HCT116 (cell line): ENCODE results near the gene FMC1. TPM values are rescaled to one million over a fixed set of nuclear protein-coding genes. Genes with fewer than 3 reads are reported as not detected.

Experiments used
- ATAC-seq: fragments of 200-7000 bp; cut with Tn5 transposase; 2 replicates; pipeline ENCODE4 v1.9.1; 2020; ENCODE audit warnings: mild to moderate bottlenecking, moderate library complexity
- BruUV-seq: library from RNA; stranded (reverse); fragments of 400-500 nt; replicated peaks from 2 replicates; lab custom pipeline; 2021; lab: Mats Ljungman, UMichigan
- CTCF ChIA-PET: fragments of 300-600 bp; sonication (Branson Sonifier 250); formaldehyde crosslinking; loops from one replicate; lab custom pipeline; 2021; ENCODE audit warnings: antibody characterized with exemption; lab: Charles Lee
- POLR2A ChIA-PET: fragments of 300-600, 350-600 bp; sonication (Branson Sonifier 250); formaldehyde crosslinking; loops from one replicate; lab custom pipeline; 2021; ENCODE audit warnings: antibody characterized with exemption; lab: Charles Lee
- RAD21 ChIA-PET, 2 experiments: fragments of 300-600 bp; sonication (Branson Sonifier 250); formaldehyde crosslinking; loops; one replicate each; lab custom pipeline; 2023; ENCODE audit warnings: low total read pairs in 2 of 2; ENCODE audit not compliant: uncharacterized antibody in 2 of 2, unreplicated experiment in 2 of 2, low non-redundant PET in 1 of 2; lab: Charles Lee
- DNase-seq: peaks from one replicate; pipeline ENCODE4 v3.0.0-alpha.2; 2010; ENCODE audit warnings: low read depth, low spot score
- H2AFZ ChIP-seq: fragments of 200-600 bp; shearing (Covaris generic), sonication (generic); 2 replicates; pipeline ENCODE4 v1.6.1; 2017; ENCODE audit warnings: low read depth, mixed run types, mixed read lengths, antibody characterized with exemption, low read length; ENCODE audit not compliant: poor library complexity, severe bottlenecking
- H3K27ac ChIP-seq: 2 replicates; pipeline ENCODE4 v1.5.1; 2012; ENCODE audit warnings: low read depth, low read length
- H3K27me3 ChIP-seq: fragments of 200-600 bp; sonication (generic); 2 replicates; pipeline ENCODE4 v1.6.1; 2016; ENCODE audit warnings: mixed run types, low read length, mixed read lengths; ENCODE audit not compliant: insufficient read depth
- H3K36me3 ChIP-seq, 2 experiments: fragments of 200-500 bp in 1 of 2; fragments of 200-600 bp in 1 of 2; sonication (Bioruptor generic) in 1 of 2; sonication (generic) in 1 of 2; 2 replicates each; pipeline versions ENCODE4 v1.5.1 to v1.6.1; 2014 to 2016; ENCODE audit warnings: low read length in 2 of 2, inconsistent platforms in 1 of 2, mixed read lengths in 1 of 2, mixed run types in 1 of 2; ENCODE audit not compliant: insufficient read depth in 2 of 2, control insufficient read depth in 1 of 2
- H3K4me1 ChIP-seq, 2 experiments: fragments of 200-600 bp in 1 of 2; sonication (generic) in 1 of 2; 2 replicates each; pipeline versions ENCODE4 v1.5.1 to v1.6.1; 2012 to 2017; ENCODE audit warnings: low read length in 2 of 2, inconsistent platforms in 1 of 2, mild to moderate bottlenecking in 1 of 2, mixed read lengths in 1 of 2, mixed run types in 1 of 2, moderate library complexity in 1 of 2; ENCODE audit not compliant: insufficient read depth in 2 of 2, control insufficient read depth in 1 of 2
- H3K4me2 ChIP-seq: fragments of 200-600 bp; sonication (generic); 2 replicates; pipeline ENCODE4 v1.6.1; 2017; ENCODE audit warnings: mixed run types, low read length, mixed read lengths
- H3K4me3 ChIP-seq, 2 experiments: fragments of 200-600 bp in 1 of 2; sonication (generic) in 1 of 2; replicated peaks in 1 of 2; 2 replicates each; pipeline ENCODE4 v1.5.1; 2011 to 2016; ENCODE audit warnings: low read length in 2 of 2, control low read depth in 1 of 2, low read depth in 1 of 2, mild to moderate bottlenecking in 1 of 2, mixed read lengths in 1 of 2, mixed run types in 1 of 2
- H3K79me2 ChIP-seq: fragments of 200-600 bp; sonication (generic); 2 replicates; pipeline ENCODE4 v1.6.1; 2017; ENCODE audit warnings: mild to moderate bottlenecking, mixed run types, low read length, moderate library complexity, mixed read lengths; ENCODE audit not compliant: insufficient read depth
- H3K9ac ChIP-seq: fragments of 200-600 bp; sonication (generic); 2 replicates; pipeline ENCODE4 v1.6.1; 2016; ENCODE audit warnings: low read length, mixed read lengths
- H3K9me2 ChIP-seq: fragments of 200-600 bp; sonication (generic), shearing (Covaris generic); 2 replicates; pipeline ENCODE4 v1.6.1; 2017; ENCODE audit warnings: mixed run types, mild to moderate bottlenecking, moderate library complexity; ENCODE audit not compliant: insufficient read depth
- H3K9me3 ChIP-seq, 2 experiments: fragments of 200-500 bp in 1 of 2; fragments of 200-600 bp in 1 of 2; sonication (Bioruptor generic) in 1 of 2; sonication (generic) in 1 of 2; 2 replicates each; pipeline ENCODE4 v1.6.1; 2014 to 2017; ENCODE audit warnings: low read length in 2 of 2, mixed read lengths in 2 of 2, inconsistent platforms in 1 of 2, low read depth in 1 of 2, mild to moderate bottlenecking in 1 of 2, mixed run types in 1 of 2, moderate library complexity in 1 of 2; ENCODE audit not compliant: control insufficient read depth in 1 of 2, insufficient read depth in 1 of 2
- H4K20me1 ChIP-seq: fragments of 200-600 bp; sonication (generic), shearing (Covaris generic); 2 replicates; pipeline ENCODE4 v1.6.1; 2017; ENCODE audit warnings: mixed run types, mild to moderate bottlenecking, moderate library complexity; ENCODE audit not compliant: insufficient read depth
- CBX3 ChIP-seq: IDR thresholded peaks from 2 replicates; pipeline ENCODE4 v1.6.1; 2012; ENCODE audit warnings: low read depth
- CEBPB ChIP-seq: IDR thresholded peaks from 2 replicates; pipeline ENCODE4 v1.6.1; 2012; ENCODE audit warnings: low read depth
- EGR1 ChIP-seq: IDR thresholded peaks from 2 replicates; pipeline ENCODE4 v1.6.1; 2012; ENCODE audit warnings: low read depth
- ELF1 ChIP-seq: IDR thresholded peaks from 2 replicates; pipeline ENCODE4 v1.6.1; 2012; ENCODE audit warnings: low read depth, borderline replicate concordance
- EZH2 ChIP-seq: fragments of 200-600 bp; sonication (generic); IDR thresholded peaks from 2 replicates; pipeline ENCODE4 v1.6.1; 2017; ENCODE audit warnings: antibody characterized with exemption, mixed run types
- FOSL1 ChIP-seq: IDR thresholded peaks from 2 replicates; pipeline ENCODE4 v1.6.1; 2012; ENCODE audit warnings: low read depth
- JUND ChIP-seq: IDR thresholded peaks from 2 replicates; pipeline ENCODE4 v1.6.1; 2012
- MAX ChIP-seq: IDR thresholded peaks from 2 replicates; pipeline ENCODE4 v1.6.1; 2012
- POLR2AphosphoS5 ChIP-seq: IDR thresholded peaks from 2 replicates; pipeline ENCODE4 v1.6.1; 2011; ENCODE audit warnings: mild to moderate bottlenecking, low read depth, low read length, moderate library complexity
- SIN3A ChIP-seq: IDR thresholded peaks from 2 replicates; pipeline ENCODE4 v1.6.1; 2012; ENCODE audit warnings: low read depth
- SP1 ChIP-seq: IDR thresholded peaks from 2 replicates; pipeline ENCODE4 v1.6.1; 2012; ENCODE audit warnings: low read depth
- TCF7L2 ChIP-seq: IDR thresholded peaks from 2 replicates; pipeline ENCODE4 v1.7.0; 2011; ENCODE audit warnings: borderline replicate concordance, inconsistent platforms; ENCODE audit not compliant: insufficient read depth, insufficient read length; ENCODE audit errors: extremely low read depth
- YY1 ChIP-seq: IDR thresholded peaks from 2 replicates; pipeline ENCODE4 v1.6.1; 2011; ENCODE audit warnings: low read length, low read depth, moderate library complexity, mild to moderate bottlenecking; ENCODE audit not compliant: insufficient replicate concordance; ENCODE audit errors: extremely low read depth
- ZBTB33 ChIP-seq: IDR thresholded peaks from 2 replicates; pipeline ENCODE4 v1.6.1; 2011; ENCODE audit warnings: mild to moderate bottlenecking, low read length, moderate library complexity; ENCODE audit not compliant: insufficient replicate concordance; ENCODE audit errors: extremely low read depth
- ZFX ChIP-seq: fragments of 450-650 bp; IDR thresholded peaks from 2 replicates; pipeline ENCODE4 v1.6.1; 2017
- ZNF274 ChIP-seq: fragments of 200-500 bp; sonication (Bioruptor generic); IDR thresholded peaks from 2 replicates; pipeline ENCODE4 v1.6.1; 2014; ENCODE audit warnings: mild to moderate bottlenecking, low read depth, low read length, inconsistent platforms
- intact Hi-C: fragments of 100-400 bp; cut with micrococcal nuclease; formaldehyde crosslinking; loops from 2 replicates; pipeline ENCODE4 v1.10.0; 2022
- total RNA-seq: library from RNA; stranded (reverse); gene quantifications from one replicate; pipeline ENCODE4 v1.2.1, GENCODE V29; 2021; ENCODE audit not compliant: unreplicated experiment
- TF ChIP-seq, protein P1 (sequence below): IDR thresholded peaks from 2 replicates; pipeline ENCODE4 v1.6.1; 2012
- TF ChIP-seq, protein P2 (sequence below): IDR thresholded peaks from 2 replicates; pipeline ENCODE4 v1.6.1; 2012; ENCODE audit warnings: low read depth

The FMC1 gene
- total RNA-seq, 1 experiment from 2014 or later: 19.4 TPM

- H3K4me3 ChIP-seq: no peak overlapping the region
- DNase-seq: no peak
- ChIA-PET RAD21 (no interaction called here), POLR2A (interaction anchor here (0.7 kb wide), 1 partner anchor 306 kb away, joined by 3 read pairs; no protein-coding TSS in a partner anchor), CTCF (no interaction called here)
- no peak overlapping the region for H2AFZ ChIP-seq
- peaks cover 12% of the 10 kb centered on the region; the same call in 1 of the 2 replicates for H4K20me1 ChIP-seq
- no peak overlapping the region for H3K4me2 ChIP-seq
- ATAC-seq: no peak
- H3K4me1 ChIP-seq: no peaks in the 10 kb centered on the region
- H3K27ac ChIP-seq: no peak overlapping the region
- TF ChIP-seq, protein P1, sequence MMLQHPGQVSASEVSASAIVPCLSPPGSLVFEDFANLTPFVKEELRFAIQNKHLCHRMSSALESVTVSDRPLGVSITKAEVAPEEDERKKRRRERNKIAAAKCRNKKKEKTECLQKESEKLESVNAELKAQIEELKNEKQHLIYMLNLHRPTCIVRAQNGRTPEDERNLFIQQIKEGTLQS: no peak
- TF ChIP-seq TCF7L2: no peak
- TF ChIP-seq YY1: no peak
- TF ChIP-seq ELF1: no peak
- TF ChIP-seq EZH2: no peak
- no peak for TF ChIP-seq SIN3A
- no peak for TF ChIP-seq MAX
- TF ChIP-seq ZNF274: no peak
- no peak for TF ChIP-seq FOSL1
- no peak for TF ChIP-seq EGR1
- no peak for TF ChIP-seq JUND
- no peak for TF ChIP-seq ZBTB33
- no peak for TF ChIP-seq ZFX
- TF ChIP-seq, protein P2, sequence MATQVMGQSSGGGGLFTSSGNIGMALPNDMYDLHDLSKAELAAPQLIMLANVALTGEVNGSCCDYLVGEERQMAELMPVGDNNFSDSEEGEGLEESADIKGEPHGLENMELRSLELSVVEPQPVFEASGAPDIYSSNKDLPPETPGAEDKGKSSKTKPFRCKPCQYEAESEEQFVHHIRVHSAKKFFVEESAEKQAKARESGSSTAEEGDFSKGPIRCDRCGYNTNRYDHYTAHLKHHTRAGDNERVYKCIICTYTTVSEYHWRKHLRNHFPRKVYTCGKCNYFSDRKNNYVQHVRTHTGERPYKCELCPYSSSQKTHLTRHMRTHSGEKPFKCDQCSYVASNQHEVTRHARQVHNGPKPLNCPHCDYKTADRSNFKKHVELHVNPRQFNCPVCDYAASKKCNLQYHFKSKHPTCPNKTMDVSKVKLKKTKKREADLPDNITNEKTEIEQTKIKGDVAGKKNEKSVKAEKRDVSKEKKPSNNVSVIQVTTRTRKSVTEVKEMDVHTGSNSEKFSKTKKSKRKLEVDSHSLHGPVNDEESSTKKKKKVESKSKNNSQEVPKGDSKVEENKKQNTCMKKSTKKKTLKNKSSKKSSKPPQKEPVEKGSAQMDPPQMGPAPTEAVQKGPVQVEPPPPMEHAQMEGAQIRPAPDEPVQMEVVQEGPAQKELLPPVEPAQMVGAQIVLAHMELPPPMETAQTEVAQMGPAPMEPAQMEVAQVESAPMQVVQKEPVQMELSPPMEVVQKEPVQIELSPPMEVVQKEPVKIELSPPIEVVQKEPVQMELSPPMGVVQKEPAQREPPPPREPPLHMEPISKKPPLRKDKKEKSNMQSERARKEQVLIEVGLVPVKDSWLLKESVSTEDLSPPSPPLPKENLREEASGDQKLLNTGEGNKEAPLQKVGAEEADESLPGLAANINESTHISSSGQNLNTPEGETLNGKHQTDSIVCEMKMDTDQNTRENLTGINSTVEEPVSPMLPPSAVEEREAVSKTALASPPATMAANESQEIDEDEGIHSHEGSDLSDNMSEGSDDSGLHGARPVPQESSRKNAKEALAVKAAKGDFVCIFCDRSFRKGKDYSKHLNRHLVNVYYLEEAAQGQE: no peak
- TF ChIP-seq SP1: no peak
- no peak for TF ChIP-seq POLR2AphosphoS5
- TF ChIP-seq CBX3: no peak
- TF ChIP-seq CEBPB: no peak
- no peaks in the 10 kb centered on the region for H3K27me3 ChIP-seq
- no TSS peak for BruUV-seq
- intact Hi-C loops: no loop called here
- H3K9me3 ChIP-seq: no peaks in the 10 kb centered on the region
- H3K36me3 ChIP-seq: peaks cover 15 to 27% of the 10 kb centered on the region in 2 experiments; a peak in 3 of 4 replicates
- peaks cover 86% of the 10 kb centered on the region for H3K79me2 ChIP-seq
- H3K9me2 ChIP-seq: no peaks in the 10 kb centered on the region
- H3K9ac ChIP-seq: no peak overlapping the region
These were observed 41.3 kb downstream of the FMC1 start for GRCh38 chr7:139382439-139382838.
